SK-N-MC (cell line): Measurements from ENCODE around the gene PLIN1.

Source experiments
- EZH2 ChIP-seq: fragments of 200-600 bp; sonication (generic); IDR thresholded peaks from one replicate; pipeline ENCODE4 v1.6.1; 2017; ENCODE audit warnings: antibody characterized with exemption
- POLR2AphosphoS5 ChIP-seq: IDR thresholded peaks from 2 replicates; pipeline ENCODE4 v1.6.1; 2012; ENCODE audit warnings: mild to moderate bottlenecking, low read depth, low read length, borderline replicate concordance

- TF ChIP-seq POLR2AphosphoS5, result no peak
- no peak for TF ChIP-seq EZH2
Observed at GRCh38 chr15:89657686-89658200, 21.4 kb downstream of the PLIN1 start.
